ENCODE data around the gene FAM135A. TPM values are rescaled to one million over a fixed set of nuclear protein-coding genes. Genes with fewer than 3 reads are reported as not detected.

The FAM135A gene
- total RNA-seq, 1 experiment from 2014 or later, result 16.0 TPM

- POLR2A ChIA-PET (ENCODE audit: unreplicated experiment), result interaction anchor here (0.6 kb wide), 1 partner anchor 101 kb away, joined by 4 read pairs; the partner anchor contains the start of gene SMAP1
- Histone ChIP-seq H3K36me3 (ENCODE audit: low read depth) (0 out of 2 replicates have a peak, but pooled peaks cover 4% of the 10 kb centered on the region), H2AFZ (peak within 1 kb of the TSS; percentile 90), H3K79me2 (ENCODE audit: low read depth) (peaks cover 14% of the 10 kb centered on the region), H3K9me2 (ENCODE audit: insufficient read depth) (no peaks in the 10 kb centered on the region), H3F3A (ENCODE audit: insufficient read depth, low read depth) (no peaks in the 10 kb centered on the region), H3K9me3 (ENCODE audit: insufficient read depth, low read depth) (no peaks in the 10 kb centered on the region), H3K4me1 (replicated peaks; ENCODE audit: insufficient read depth) (no peaks in the 10 kb centered on the region), H4K20me1 (ENCODE audit: insufficient read depth) (no peaks in the 10 kb centered on the region), H3K27ac (no peak within 1 kb of the TSS), H3K4me3 (peak within 1 kb of the TSS; percentile 79), H3K4me2 (peak within 1 kb of the TSS; percentile 71), H3K27me3 (ENCODE audit: insufficient read depth, low read depth) (no peaks in the 10 kb centered on the region)
- TSS peak; percentile 81 for BruUV-seq (replicated peaks)
- CTCF ChIA-PET, result no interaction called here
- TF ChIP-seq CTCF (conservative IDR thresholded peaks at IDR 0.05) (no peak), EZH2 (IDR thresholded peaks at IDR 0.05; ENCODE audit: low read depth) (no peak)
- DNase-seq, result peak; percentile 70 to 93
- intact Hi-C loops (cut with micrococcal nuclease; ENCODE audit: unreplicated experiment), result loop anchor here (1.0 kb wide), 1 partner anchor 100 kb away; the partner anchor contains the start of gene SMAP1
These were observed 153.6 kb downstream of the FAM135A start, which contains the start of gene SDHAF4 for GRCh38 chr6:70566751-70567382. SDHAF4 (plus strand) TSS chr6:70566930; CDS start chr6:70566941, 11 bp downstream.

DNA sequence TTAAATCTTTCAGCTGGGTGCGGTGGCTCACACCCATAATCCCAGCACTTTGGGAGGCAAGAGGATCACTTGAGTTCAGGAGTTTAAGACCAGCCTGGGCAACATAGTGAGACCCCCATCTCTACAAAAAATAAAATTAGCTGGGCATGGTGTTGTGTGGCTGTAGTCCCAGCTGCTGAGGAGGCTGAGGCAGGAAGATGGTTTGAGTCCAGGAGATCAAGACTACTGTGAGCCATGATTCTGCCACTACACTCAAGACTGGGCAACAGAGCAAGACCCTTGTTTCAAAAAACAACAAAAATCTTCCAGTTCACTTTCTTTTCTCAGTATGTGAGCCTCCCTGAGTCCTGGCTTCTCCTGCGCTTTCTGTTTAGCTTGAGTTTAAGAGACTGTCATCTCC is 161.3 kb downstream of the FAM135A start:
- H3K9me3 ChIP-seq (ENCODE audit: insufficient read depth, low read depth), result no peaks in the 10 kb centered on the region
- H3K4me3 ChIP-seq, result no peak overlapping the region
- no TSS peak for BruUV-seq (replicated peaks)
- H3K27me3 ChIP-seq (ENCODE audit: insufficient read depth, low read depth), result no peaks in the 10 kb centered on the region
- POLR2A ChIA-PET (ENCODE audit: unreplicated experiment), result interaction anchor here (0.5 kb wide), 1 partner anchor 93 kb away, joined by 3 read pairs; the partner anchor contains the start of gene SMAP1
- H3K4me1 ChIP-seq (replicated peaks; ENCODE audit: insufficient read depth), result 0 out of 2 replicates have a peak, but pooled peaks cover 3% of the 10 kb centered on the region
- H4K20me1 ChIP-seq (ENCODE audit: insufficient read depth), result no peaks in the 10 kb centered on the region
- H3K4me2 ChIP-seq, result no peak overlapping the region
- intact Hi-C loops (cut with micrococcal nuclease; ENCODE audit: unreplicated experiment), result no loop called here
- no peak for DNase-seq
- no peak overlapping the region for H3K27ac ChIP-seq
- no peaks in the 10 kb centered on the region for H3K9me2 ChIP-seq (ENCODE audit: insufficient read depth)
- no peak overlapping the region for H2AFZ ChIP-seq
- no peak for TF ChIP-seq CTCF (conservative IDR thresholded peaks at IDR 0.05)
- TF ChIP-seq EZH2 (IDR thresholded peaks at IDR 0.05; ENCODE audit: low read depth), result no peak
- 0 out of 2 replicates have a peak, but pooled peaks cover 6% of the 10 kb centered on the region for H3F3A ChIP-seq (ENCODE audit: insufficient read depth, low read depth)
- no peaks in the 10 kb centered on the region for H3K36me3 ChIP-seq (ENCODE audit: low read depth)
- H3K79me2 ChIP-seq (ENCODE audit: low read depth), result no peaks in the 10 kb centered on the region
- CTCF ChIA-PET, result interaction anchor here (0.7 kb wide), 1 partner anchor 304 kb away, joined by 3 read pairs; no protein-coding TSS in a partner anchor

DNA sequence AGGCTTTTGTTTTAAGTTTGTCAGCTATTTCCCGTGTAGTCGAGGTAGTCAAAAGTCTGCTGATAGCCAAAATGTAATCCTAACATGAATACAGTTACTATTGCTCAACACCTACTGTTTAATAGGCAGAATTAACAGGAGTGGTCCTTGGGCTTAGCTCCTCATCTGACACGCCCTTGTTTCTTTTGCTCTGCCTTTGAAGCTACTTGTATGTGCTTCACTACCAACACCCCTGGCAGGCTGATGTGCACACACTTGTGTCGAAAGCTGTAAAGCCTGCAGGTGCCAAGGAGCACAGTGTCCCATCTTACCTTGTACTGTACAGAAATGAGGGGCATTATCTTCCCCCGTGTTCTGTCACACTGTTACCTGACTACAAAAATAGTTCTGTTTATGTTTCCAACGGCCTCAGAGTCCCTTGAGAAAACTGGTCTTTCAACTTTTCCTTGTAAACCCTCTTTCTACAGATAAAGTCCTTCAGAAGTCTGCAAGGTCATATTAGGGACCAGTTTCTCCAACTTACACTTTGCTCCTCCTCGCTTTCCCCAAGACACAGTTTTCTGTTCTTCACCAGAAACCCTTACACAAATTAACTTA is 162.7 kb downstream of the FAM135A start:
- Histone ChIP-seq H2AFZ (no peak overlapping the region), H3K36me3 (ENCODE audit: low read depth) (no peaks in the 10 kb centered on the region), H3K9me2 (ENCODE audit: insufficient read depth) (no peaks in the 10 kb centered on the region), H3K4me2 (no peak overlapping the region), H3K79me2 (ENCODE audit: low read depth) (no peaks in the 10 kb centered on the region), H3K4me3 (no peak overlapping the region), H3F3A (ENCODE audit: insufficient read depth, low read depth) (0 out of 2 replicates have a peak, but pooled peaks cover 6% of the 10 kb centered on the region), H3K27me3 (ENCODE audit: insufficient read depth, low read depth) (no peaks in the 10 kb centered on the region), H3K9me3 (ENCODE audit: insufficient read depth, low read depth) (no peaks in the 10 kb centered on the region), H3K4me1 (replicated peaks; ENCODE audit: insufficient read depth) (0 out of 2 replicates have a peak, but pooled peaks cover 3% of the 10 kb centered on the region), H3K27ac (no peak overlapping the region), H4K20me1 (ENCODE audit: insufficient read depth) (no peaks in the 10 kb centered on the region)
- intact Hi-C loops (cut with micrococcal nuclease; ENCODE audit: unreplicated experiment), result no loop called here
- no TSS peak for BruUV-seq (replicated peaks)
- TF ChIP-seq CTCF (conservative IDR thresholded peaks at IDR 0.05) (no peak), EZH2 (IDR thresholded peaks at IDR 0.05; ENCODE audit: low read depth) (no peak)
- no peak for DNase-seq
- CTCF ChIA-PET, result no interaction called here
- POLR2A ChIA-PET (ENCODE audit: unreplicated experiment), result no interaction called here

Data from PC-9 (cell line).